GM19324 (cell line): Measurements from ENCODE around the gene GCC1.

Experiments
- ATAC-seq: cut with Tn5 transposase; IDR thresholded peaks from one replicate; pipeline ENCODE4 v1.9.1; 2021; ENCODE audit warnings: mild to moderate bottlenecking, moderate library complexity; ENCODE audit not compliant: unreplicated experiment, low FRiP score

GCC1 gene

GRCh38 chr7:127585044-127585953 lies at the start of gene GCC1:
Gene GCC1, minus strand, starts transcription at chr7:127585596. Its CDS starts 414 bp downstream, at chr7:127585182.
- ATAC-seq: peak; percentile 83

GRCh38 chr7:127632276-127632910 lies 47.0 kb upstream of the GCC1 start:
- ATAC-seq: no peak

- ATAC-seq: no peak
These were observed 44.0 kb upstream of the GCC1 start for GRCh38 chr7:127629268-127629854.

DNA sequence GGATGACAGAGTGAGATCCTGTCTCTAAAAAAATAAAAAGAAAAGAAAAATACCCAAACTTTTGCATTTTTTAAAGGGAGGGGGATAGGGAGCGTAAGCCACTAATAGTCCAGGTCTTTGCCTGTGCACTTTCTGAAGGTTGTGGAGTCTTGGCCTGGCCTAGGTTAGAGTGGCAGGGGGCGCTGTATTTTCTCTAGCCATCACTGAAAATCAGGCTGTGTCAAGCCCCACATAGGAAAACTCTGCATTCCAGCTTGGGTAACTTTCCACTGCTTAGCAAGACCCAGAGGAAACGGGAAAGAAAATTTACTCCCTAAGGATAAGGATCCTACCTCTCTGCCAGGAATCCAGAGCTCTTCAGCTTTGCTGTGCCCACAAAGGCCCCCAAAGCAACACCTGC lies 43.0 kb upstream of the GCC1 start:
- ATAC-seq: no peak

DNA sequence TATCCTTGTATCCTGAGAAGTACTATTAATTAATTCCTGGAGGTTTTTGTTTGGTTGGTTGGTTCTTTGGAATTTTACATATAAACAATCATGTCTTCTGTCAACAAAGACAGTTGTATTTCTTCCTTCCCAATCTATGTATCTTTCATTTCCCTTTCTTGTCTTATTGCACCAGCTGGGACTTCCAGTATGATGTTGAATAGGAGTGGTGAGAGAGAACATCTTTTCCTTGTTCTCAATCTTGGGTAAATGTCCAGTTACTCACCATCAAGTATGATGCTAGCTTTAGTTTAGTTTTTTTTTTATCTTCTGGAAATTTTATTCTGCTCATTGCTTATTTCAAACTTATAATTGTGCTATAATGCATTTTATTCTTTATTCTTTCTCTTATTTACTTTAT lies 39.9 kb upstream of the GCC1 start:
- no peak for ATAC-seq

GRCh38 chr7:127620406-127621233 lies 35.2 kb upstream of the GCC1 start:
- ATAC-seq: no peak

GRCh38 chr7:127619681-127620405 lies 34.4 kb upstream of the GCC1 start:
- ATAC-seq: no peak

DNA sequence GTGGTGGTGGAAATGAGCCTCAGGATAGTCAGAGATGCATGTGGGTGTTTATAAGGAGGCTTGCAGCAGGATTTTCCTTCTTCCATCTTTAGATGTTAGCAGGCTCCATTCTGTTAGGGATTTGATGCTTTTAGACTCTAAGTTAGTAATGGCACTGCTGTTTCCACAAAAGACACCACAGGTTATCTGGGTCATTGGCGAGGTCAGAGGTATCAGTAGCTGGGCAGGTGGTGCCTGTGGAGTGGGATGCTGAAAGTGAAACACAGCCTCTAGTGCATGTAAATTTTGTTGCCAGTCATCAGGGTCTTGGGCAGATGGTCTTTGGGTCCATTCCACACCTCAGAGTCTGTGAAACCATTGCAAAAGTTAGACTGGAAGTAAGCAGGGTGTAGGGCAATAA lies 33.4 kb upstream of the GCC1 start:
- no peak for ATAC-seq

- ATAC-seq: no peak
These were observed 32.6 kb upstream of the GCC1 start, which contains the start of gene PAX4 for GRCh38 chr7:127618042-127618441. Gene PAX4, minus strand, starts transcription at chr7:127618142. Its CDS starts 2,214 bp downstream, at chr7:127615928.

GRCh38 chr7:127616724-127617123 lies 31.3 kb upstream of the GCC1 start:
- no peak for ATAC-seq

- ATAC-seq: no peak
These were observed 26.9 kb upstream of the GCC1 start for GRCh38 chr7:127612263-127612662.

- ATAC-seq: no peak
These were observed 23.9 kb upstream of the GCC1 start for GRCh38 chr7:127609297-127609696.

- no peak for ATAC-seq
These were observed 23.1 kb upstream of the GCC1 start for GRCh38 chr7:127608446-127608845.

DNA sequence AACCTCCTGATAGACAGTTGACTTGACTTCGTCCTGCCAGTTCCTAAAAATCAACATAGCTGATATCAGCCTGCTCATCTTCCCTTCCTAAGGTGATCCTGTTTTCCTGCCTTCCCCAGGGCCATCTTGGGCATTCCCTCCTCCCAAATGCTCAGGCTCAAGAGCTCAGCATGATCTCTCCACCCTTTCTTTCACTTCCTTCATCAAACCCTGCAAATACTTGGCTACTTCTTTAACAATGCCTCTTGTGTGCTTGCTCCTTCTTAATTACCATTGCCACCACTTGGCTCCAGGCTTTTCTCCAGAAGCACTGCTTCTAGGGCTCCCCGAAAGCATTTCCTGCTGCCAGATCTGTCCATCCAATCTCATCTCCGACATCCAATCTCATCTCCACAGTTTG lies 15.5 kb upstream of the GCC1 start:
- ATAC-seq: no peak

DNA sequence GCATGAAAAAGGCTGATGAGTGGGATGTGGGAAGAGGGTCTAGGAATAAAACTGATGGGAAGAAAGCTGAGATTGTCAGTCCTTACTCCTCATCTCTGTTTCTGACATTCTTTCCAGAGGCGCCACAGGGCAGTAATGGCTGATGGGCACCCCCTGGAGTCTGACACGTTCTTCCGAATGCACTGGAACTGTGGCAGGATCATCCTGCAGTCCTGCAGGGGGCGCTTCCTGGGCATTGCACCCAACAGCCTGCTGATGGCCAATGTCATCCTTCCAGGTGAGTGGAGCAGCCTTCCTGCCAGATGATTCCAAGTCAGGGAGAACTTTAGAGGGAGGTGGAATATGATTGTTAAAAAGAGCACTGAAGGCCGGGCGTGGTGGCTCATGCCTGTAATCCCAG lies 12.9 kb upstream of the GCC1 start:
- ATAC-seq: no peak

- no peak for ATAC-seq
These were observed 10.3 kb upstream of the GCC1 start for GRCh38 chr7:127595737-127596136.

- no peak for ATAC-seq
These were observed 9.1 kb upstream of the GCC1 start for GRCh38 chr7:127594490-127594889.

DNA sequence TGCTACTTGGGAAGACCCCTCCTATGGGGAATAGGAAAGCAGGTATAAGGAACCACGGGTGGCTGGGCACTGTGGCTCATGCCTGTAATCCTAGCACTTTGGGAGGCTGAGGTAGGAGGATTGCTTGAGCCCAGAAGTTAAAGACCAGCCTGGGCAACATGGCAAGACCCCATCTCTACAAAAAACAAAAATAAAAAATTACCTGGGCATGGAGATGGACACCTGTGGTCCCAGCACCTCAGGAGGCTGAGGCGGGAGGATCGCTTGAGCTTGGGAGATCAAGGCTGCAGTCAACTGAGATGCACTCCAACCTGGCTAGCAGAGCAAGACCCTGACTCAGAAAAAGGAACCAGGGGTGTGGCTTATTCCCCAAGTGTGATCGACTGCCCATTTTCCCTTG lies 7.2 kb upstream of the GCC1 start:
- no peak for ATAC-seq

DNA sequence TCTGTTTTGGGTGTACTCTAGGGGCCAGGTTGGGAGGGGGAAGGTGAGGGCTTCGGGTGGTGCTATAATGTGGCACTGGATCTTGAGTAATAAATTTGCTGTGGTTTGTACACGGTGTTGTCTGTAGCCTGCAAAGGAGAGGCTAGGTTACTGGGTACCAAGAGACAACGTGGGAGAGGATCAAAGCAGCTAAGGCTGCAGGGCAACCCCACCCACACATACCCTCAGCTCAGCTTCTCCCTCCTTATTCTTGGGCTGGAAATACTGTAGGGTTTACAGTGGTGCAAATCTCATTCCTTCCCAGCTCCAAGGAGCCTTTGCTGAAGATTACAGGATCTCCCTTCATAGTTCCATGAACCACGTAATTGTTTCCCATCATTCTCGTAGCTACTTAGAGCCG lies 6.2 kb upstream of the GCC1 start:
- no peak for ATAC-seq

DNA sequence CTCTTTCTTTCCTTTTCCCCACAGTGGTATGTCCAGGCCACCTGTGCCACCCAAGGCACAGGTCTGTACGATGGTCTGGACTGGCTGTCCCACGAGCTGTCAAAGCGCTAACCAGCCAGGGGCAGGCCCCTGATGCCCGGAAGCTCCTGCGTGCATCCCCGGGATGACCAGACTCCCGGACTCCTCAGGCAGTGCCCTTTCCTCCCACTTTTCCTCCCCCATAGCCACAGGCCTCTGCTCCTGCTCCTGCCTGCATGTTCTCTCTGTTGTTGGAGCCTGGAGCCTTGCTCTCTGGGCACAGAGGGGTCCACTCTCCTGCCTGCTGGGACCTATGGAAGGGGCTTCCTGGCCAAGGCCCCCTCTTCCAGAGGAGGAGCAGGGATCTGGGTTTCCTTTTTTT lies 5.8 kb upstream of the GCC1 start:
- no peak for ATAC-seq
